ENCODE measurements around the gene SMIM5.

SMIM5 gene

DNA sequence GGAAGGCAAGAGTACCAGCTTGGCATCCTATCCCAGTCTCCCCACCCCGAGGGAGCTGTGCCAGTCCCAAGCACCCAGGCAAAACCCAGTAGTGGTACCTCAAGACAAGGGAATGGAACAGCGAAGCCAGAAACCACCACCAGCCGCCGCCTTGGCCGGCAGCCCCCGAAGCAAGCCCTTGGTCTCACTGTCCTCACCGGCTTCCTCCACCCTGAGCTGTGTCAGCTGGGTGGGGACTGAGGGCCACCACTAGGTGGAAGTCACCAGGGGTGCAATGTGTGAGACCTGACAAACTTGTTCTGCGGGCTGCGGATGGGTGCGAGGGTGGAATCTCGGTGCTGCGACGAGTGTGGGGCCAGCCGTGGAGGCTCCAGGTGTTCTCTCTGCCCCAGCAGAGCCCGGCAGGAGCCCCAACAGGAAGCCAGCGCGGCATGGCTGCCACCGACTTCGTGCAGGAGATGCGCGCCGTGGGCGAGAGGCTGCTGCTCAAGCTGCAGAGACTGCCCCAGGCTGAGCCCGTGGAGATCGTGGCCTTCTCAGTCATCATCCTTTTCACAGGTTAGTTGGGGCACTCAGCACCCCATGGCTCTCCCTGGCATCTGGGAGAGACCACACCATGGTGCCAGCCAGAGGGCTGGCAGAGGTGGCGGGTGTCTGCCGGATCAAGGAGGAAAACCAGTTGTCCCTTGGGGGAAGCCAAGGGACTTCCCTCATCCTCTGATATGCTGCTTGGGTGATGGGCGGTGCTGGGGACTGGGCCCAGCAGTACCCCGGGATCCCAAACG is 6.7 kb downstream of the SMIM5 start:
- DNase-seq (ENCODE audit: low read depth), result no peak

GRCh38 chr17:75640556-75641119 is 7.4 kb downstream of the SMIM5 start:
- H3K4me3 ChIP-seq (ENCODE audit: low read depth, low read length), result no peak overlapping the region
- TF ChIP-seq, protein P1, sequence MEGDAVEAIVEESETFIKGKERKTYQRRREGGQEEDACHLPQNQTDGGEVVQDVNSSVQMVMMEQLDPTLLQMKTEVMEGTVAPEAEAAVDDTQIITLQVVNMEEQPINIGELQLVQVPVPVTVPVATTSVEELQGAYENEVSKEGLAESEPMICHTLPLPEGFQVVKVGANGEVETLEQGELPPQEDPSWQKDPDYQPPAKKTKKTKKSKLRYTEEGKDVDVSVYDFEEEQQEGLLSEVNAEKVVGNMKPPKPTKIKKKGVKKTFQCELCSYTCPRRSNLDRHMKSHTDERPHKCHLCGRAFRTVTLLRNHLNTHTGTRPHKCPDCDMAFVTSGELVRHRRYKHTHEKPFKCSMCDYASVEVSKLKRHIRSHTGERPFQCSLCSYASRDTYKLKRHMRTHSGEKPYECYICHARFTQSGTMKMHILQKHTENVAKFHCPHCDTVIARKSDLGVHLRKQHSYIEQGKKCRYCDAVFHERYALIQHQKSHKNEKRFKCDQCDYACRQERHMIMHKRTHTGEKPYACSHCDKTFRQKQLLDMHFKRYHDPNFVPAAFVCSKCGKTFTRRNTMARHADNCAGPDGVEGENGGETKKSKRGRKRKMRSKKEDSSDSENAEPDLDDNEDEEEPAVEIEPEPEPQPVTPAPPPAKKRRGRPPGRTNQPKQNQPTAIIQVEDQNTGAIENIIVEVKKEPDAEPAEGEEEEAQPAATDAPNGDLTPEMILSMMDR (IDR thresholded peaks at IDR 0.05; ENCODE audit: insufficient read depth, low read depth, low read length, missing control alignments), result no peak
- no peak for DNase-seq (ENCODE audit: low read depth)

More for the DNA sequence above, 6.7 kb downstream of the SMIM5 start:
- TF ChIP-seq, protein P1 (IDR thresholded peaks at IDR 0.05; ENCODE audit: insufficient read depth, low read depth, low read length, missing control alignments), result no peak
- H3K4me3 ChIP-seq (ENCODE audit: low read depth, low read length), result no peak overlapping the region

- DNase-seq (ENCODE audit: low read depth), result no peak
- TF ChIP-seq, protein P1 (IDR thresholded peaks at IDR 0.05; ENCODE audit: insufficient read depth, low read depth, low read length, missing control alignments), result no peak
- no peak overlapping the region for H3K4me3 ChIP-seq (ENCODE audit: low read depth, low read length)
Measured at GRCh38 chr17:75641343-75641742, 8.1 kb downstream of the SMIM5 start.

GRCh38 chr17:75642182-75642783 is 9.0 kb downstream of the SMIM5 start:
- TF ChIP-seq, protein P1 (IDR thresholded peaks at IDR 0.05; ENCODE audit: insufficient read depth, low read depth, low read length, missing control alignments), result no peak
- DNase-seq (ENCODE audit: low read depth), result no peak
- H3K4me3 ChIP-seq (ENCODE audit: low read depth, low read length), result no peak overlapping the region

DNA sequence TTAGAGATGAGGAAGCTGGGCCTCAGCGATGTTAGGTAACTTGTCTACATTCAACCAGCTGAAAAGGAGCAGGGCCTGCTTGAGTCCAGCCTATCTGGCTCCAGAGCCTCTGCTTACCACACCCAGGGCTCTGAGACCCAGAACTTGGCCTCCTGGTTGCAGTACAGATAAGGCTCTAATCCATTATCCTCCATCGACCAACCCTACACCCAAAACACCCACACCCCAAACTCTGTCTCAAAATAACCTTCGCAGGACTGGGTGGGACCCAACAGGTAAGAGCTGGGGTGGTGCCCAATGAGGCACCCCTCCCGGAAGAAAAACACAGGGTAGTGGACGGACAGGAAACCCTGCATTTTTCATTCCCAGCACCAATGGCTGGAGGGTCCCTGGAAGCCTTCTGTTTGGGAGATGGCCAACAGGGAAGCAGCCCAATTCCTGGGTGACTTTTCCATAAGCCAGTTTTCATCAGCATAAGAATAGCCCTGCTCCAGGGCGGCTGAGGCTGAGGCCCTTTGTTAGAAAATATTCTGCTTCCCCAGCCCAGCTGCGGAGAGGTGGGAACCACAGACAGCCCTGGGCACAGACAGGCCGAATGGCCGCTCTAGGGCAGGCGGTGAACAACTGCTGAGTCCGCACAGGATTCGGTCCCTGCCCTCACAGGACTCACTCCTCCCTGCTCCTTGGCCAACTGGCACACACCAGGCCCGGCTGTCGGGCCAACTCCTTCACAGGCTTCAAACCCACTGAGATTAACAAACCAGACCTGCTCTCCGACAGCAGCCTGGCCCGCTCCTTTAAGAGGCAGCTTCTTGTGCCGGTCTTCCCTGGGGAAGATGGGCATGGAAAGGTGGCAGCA is 9.8 kb downstream of the SMIM5 start:
- no peak for DNase-seq (ENCODE audit: low read depth)

DNA sequence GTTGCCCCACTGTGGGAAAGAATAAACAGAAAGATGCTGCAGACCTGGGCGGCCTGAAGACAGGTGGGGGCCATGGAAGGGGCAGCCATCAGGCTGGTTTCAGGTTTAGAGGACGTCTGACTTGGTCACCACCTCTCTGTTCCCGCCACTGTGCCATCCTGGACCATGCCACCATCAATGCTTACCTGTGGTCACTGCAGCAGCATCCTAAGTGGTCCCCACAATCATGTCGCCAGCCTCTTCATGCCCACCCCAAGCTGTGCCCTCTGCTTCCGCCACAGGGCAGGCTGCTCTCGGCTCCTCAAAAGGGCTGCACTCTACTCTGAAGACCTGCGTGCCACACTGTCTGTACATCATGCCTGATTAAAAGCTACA is 10.4 kb downstream of the SMIM5 start:
- DNase-seq (ENCODE audit: low read depth), result no peak
- H3K4me3 ChIP-seq (ENCODE audit: low read depth, low read length), result no peak overlapping the region
- TF ChIP-seq, protein P1 (IDR thresholded peaks at IDR 0.05; ENCODE audit: insufficient read depth, low read depth, low read length, missing control alignments), result no peak

More for the DNA sequence above, 9.8 kb downstream of the SMIM5 start:
- no peak overlapping the region for H3K4me3 ChIP-seq (ENCODE audit: low read depth, low read length)
- TF ChIP-seq, protein P1 (IDR thresholded peaks at IDR 0.05; ENCODE audit: insufficient read depth, low read depth, low read length, missing control alignments), result no peak
